ENCODE data around the gene ADAMTS20.

DNA sequence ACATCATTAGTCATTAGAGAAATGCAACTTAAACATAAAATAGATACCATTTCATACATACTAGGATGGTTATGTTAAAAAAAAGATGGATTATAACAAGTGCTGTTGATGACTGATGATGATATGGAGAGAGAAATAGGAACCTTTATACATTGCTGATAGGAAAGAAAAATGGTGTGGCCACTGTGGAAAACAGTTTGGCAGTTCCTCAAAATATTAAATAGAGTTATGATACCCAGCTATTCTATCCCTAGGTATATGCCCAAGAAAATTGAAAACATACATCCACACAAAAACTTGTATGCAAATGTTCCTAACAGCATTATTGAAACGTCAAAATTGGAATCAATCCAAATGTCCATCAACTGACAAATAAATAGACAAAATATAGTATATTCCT, 170.1 kb downstream of the ADAMTS20 start:
- TF ChIP-seq, protein P1, sequence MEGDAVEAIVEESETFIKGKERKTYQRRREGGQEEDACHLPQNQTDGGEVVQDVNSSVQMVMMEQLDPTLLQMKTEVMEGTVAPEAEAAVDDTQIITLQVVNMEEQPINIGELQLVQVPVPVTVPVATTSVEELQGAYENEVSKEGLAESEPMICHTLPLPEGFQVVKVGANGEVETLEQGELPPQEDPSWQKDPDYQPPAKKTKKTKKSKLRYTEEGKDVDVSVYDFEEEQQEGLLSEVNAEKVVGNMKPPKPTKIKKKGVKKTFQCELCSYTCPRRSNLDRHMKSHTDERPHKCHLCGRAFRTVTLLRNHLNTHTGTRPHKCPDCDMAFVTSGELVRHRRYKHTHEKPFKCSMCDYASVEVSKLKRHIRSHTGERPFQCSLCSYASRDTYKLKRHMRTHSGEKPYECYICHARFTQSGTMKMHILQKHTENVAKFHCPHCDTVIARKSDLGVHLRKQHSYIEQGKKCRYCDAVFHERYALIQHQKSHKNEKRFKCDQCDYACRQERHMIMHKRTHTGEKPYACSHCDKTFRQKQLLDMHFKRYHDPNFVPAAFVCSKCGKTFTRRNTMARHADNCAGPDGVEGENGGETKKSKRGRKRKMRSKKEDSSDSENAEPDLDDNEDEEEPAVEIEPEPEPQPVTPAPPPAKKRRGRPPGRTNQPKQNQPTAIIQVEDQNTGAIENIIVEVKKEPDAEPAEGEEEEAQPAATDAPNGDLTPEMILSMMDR (IDR thresholded peaks at IDR 0.05; ENCODE audit: low read length), result no peak
- TF ChIP-seq EZH2 (optimal IDR thresholded peaks at IDR 0.05; ENCODE audit: low read depth, low read length) (no peak), EZH2phosphoT487 (IDR thresholded peaks at IDR 0.05; ENCODE audit: low read length) (no peak)

All from MM.1S (cell line).